ENCODE measurements around the gene LEFTY2.
"Not testable (repeated sequence)": the region's sequence is repeated elsewhere in the genome, so short reads cannot be mapped to it uniquely, and the experiment has no call there.

Gene LEFTY2

DNA sequence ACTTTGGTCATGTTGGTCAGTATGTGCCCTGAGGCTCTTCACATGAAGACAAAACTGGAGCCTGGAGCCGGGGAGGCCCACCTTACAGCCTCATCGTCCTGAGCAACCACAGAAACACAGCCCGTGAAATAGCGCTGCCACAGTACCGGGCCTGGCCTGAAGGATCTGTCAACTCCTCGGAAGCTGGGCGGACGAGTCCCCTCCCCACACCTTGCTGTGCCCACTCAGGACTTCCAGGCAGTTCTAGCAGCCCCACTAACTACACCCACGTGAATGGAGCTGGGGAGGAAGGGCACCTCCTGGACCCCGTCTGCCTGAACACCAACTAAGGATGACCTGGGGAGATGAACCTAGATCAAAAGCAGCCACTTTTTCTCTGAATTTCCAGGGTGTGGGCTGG, 33.4 kb upstream of the LEFTY2 start:
- TF ChIP-seq ZNF274 (IDR thresholded peaks at IDR 0.05; ENCODE audit: low read depth, low read length), result no peak
- no peak for TF ChIP-seq YY1 (IDR thresholded peaks at IDR 0.05; ENCODE audit: insufficient read depth, insufficient read length)
- no peak for TF ChIP-seq SUZ12 (IDR thresholded peaks at IDR 0.05; ENCODE audit: extremely low read depth, insufficient read depth, insufficient read length)

GRCh38 chr1:225973158-225973557, 32.1 kb upstream of the LEFTY2 start:
- H3K9ac ChIP-seq (ENCODE audit: insufficient read length, low read depth), result no peak overlapping the region
- no peak overlapping the region for H3K4me3 ChIP-seq (ENCODE audit: insufficient read length, low read depth)
- H3K36me3 ChIP-seq (ENCODE audit: insufficient read depth, insufficient read length, low read length), result no peaks in the 10 kb centered on the region
- no peak for DNase-seq (ENCODE audit: low read depth, low spot score)
- TF ChIP-seq SUZ12 (IDR thresholded peaks at IDR 0.05; ENCODE audit: extremely low read depth, insufficient read depth, insufficient read length) (no peak), YY1 (IDR thresholded peaks at IDR 0.05; ENCODE audit: insufficient read depth, insufficient read length) (no peak), ZNF274 (IDR thresholded peaks at IDR 0.05; ENCODE audit: low read depth, low read length) (no peak)
- no peaks in the 10 kb centered on the region for H3K4me1 ChIP-seq (ENCODE audit: insufficient read depth, insufficient read length)
- H3K9me3 ChIP-seq (ENCODE audit: insufficient read depth, low read length), result no peaks in the 10 kb centered on the region; the same call in 1 of the 2 replicates
- no peaks in the 10 kb centered on the region for H3K27me3 ChIP-seq (ENCODE audit: insufficient read depth, insufficient read length)

More for the DNA sequence above, 33.4 kb upstream of the LEFTY2 start:
- Histone ChIP-seq H3K4me1 (ENCODE audit: insufficient read depth, insufficient read length) (no peaks in the 10 kb centered on the region), H3K27me3 (ENCODE audit: insufficient read depth, insufficient read length) (no peaks in the 10 kb centered on the region), H3K4me3 (ENCODE audit: insufficient read length, low read depth) (no peak overlapping the region), H3K9ac (ENCODE audit: insufficient read length, low read depth) (no peak overlapping the region), H3K9me3 (ENCODE audit: insufficient read depth, low read length) (no peaks in the 10 kb centered on the region; the same call in 1 of the 2 replicates), H3K36me3 (ENCODE audit: insufficient read depth, insufficient read length, low read length) (peaks cover 1% of the 10 kb centered on the region)
- DNase-seq (ENCODE audit: low read depth, low spot score), result no peak

GRCh38 chr1:225972344-225973152, 31.5 kb upstream of the LEFTY2 start:
- Histone ChIP-seq H3K36me3 (ENCODE audit: insufficient read depth, insufficient read length, low read length) (no peaks in the 10 kb centered on the region), H3K9me3 (ENCODE audit: insufficient read depth, low read length) (no peaks in the 10 kb centered on the region; the same call in 1 of the 2 replicates), H3K4me3 (ENCODE audit: insufficient read length, low read depth) (no peak overlapping the region), H3K9ac (ENCODE audit: insufficient read length, low read depth) (no peak overlapping the region), H3K4me1 (ENCODE audit: insufficient read depth, insufficient read length) (no peaks in the 10 kb centered on the region), H3K27me3 (ENCODE audit: insufficient read depth, insufficient read length) (no peaks in the 10 kb centered on the region)
- TF ChIP-seq YY1 (IDR thresholded peaks at IDR 0.05; ENCODE audit: insufficient read depth, insufficient read length) (no peak), SUZ12 (IDR thresholded peaks at IDR 0.05; ENCODE audit: extremely low read depth, insufficient read depth, insufficient read length) (no peak), ZNF274 (IDR thresholded peaks at IDR 0.05; ENCODE audit: low read depth, low read length) (no peak)
- no peak for DNase-seq (ENCODE audit: low read depth, low spot score)

- not testable (repeated sequence) for H3K36me3 ChIP-seq (ENCODE audit: insufficient read depth, insufficient read length, low read length); H3K9ac ChIP-seq (ENCODE audit: insufficient read length, low read depth); H3K9me3 ChIP-seq (ENCODE audit: insufficient read depth, low read length); H3K4me1 ChIP-seq (ENCODE audit: insufficient read depth, insufficient read length); H3K27me3 ChIP-seq (ENCODE audit: insufficient read depth, insufficient read length); DNase-seq (ENCODE audit: low read depth, low spot score); H3K4me3 ChIP-seq (ENCODE audit: insufficient read length, low read depth)
Observed at GRCh38 chr1:225970592-225971157, 29.7 kb upstream of the LEFTY2 start.

- not testable (repeated sequence) for H3K4me3 ChIP-seq (ENCODE audit: insufficient read length, low read depth); H3K36me3 ChIP-seq (ENCODE audit: insufficient read depth, insufficient read length, low read length); H3K9me3 ChIP-seq (ENCODE audit: insufficient read depth, low read length); H3K27me3 ChIP-seq (ENCODE audit: insufficient read depth, insufficient read length); H3K9ac ChIP-seq (ENCODE audit: insufficient read length, low read depth); DNase-seq (ENCODE audit: low read depth, low spot score); H3K4me1 ChIP-seq (ENCODE audit: insufficient read depth, insufficient read length)
Observed at GRCh38 chr1:225969751-225970150, 28.7 kb upstream of the LEFTY2 start.

GRCh38 chr1:225965231-225965630, 24.2 kb upstream of the LEFTY2 start:
- no peak for DNase-seq (ENCODE audit: low read depth, low spot score)
- H3K9ac ChIP-seq (ENCODE audit: insufficient read length, low read depth), result no peak overlapping the region
- TF ChIP-seq YY1 (IDR thresholded peaks at IDR 0.05; ENCODE audit: insufficient read depth, insufficient read length) (no peak), ZNF274 (IDR thresholded peaks at IDR 0.05; ENCODE audit: low read depth, low read length) (no peak), SUZ12 (IDR thresholded peaks at IDR 0.05; ENCODE audit: extremely low read depth, insufficient read depth, insufficient read length) (no peak)
- no peak overlapping the region for H3K4me3 ChIP-seq (ENCODE audit: insufficient read length, low read depth)
- H3K27me3 ChIP-seq (ENCODE audit: insufficient read depth, insufficient read length), result peaks cover 5% of the 10 kb centered on the region
- no peaks in the 10 kb centered on the region; the same call in 1 of the 2 replicates for H3K9me3 ChIP-seq (ENCODE audit: insufficient read depth, low read length)
- no peaks in the 10 kb centered on the region for H3K36me3 ChIP-seq (ENCODE audit: insufficient read depth, insufficient read length, low read length)
- no peaks in the 10 kb centered on the region for H3K4me1 ChIP-seq (ENCODE audit: insufficient read depth, insufficient read length)

DNA sequence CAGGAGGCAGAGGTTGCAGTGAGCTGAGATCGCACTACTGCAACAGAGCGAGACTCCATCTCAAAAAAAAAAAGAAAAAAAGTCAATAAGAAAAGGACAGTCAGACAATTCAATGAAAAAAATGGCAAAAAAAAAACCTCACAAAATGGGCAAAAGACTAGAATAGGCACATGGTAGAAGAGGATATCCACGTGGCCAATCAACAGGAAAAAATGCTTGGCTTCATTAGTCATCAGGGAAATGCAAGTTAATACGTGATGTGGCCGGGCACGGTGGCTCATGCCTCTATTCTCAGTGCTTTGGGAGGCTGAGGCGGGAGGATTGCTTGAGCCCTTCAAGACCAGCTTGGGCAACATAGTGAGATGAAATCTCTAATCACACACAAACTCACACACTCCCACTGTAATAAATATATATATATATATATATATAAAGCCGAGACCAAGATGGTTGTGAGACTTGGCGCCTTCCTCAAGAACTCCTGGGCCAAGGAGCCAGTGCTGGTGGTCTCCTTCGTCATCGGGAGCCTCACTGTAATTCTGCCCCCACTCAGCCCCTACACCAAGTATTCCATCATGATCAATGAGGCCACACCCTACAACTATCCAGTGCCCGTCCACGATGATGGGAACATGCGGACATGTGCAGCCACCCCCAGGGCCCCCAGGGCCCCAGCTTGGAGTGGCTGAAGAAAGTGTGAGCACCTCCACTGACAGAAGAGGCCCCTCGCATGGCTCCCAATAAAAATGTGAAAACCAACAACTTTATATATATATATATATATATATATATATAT, 22.9 kb upstream of the LEFTY2 start:
- Histone ChIP-seq H3K36me3 (ENCODE audit: insufficient read depth, insufficient read length, low read length) (no peaks in the 10 kb centered on the region), H3K9me3 (ENCODE audit: insufficient read depth, low read length) (no peaks in the 10 kb centered on the region), H3K4me1 (ENCODE audit: insufficient read depth, insufficient read length) (no peaks in the 10 kb centered on the region), H3K4me3 (ENCODE audit: insufficient read length, low read depth) (no peak overlapping the region), H3K27me3 (ENCODE audit: insufficient read depth, insufficient read length) (peaks cover 5% of the 10 kb centered on the region), H3K9ac (ENCODE audit: insufficient read length, low read depth) (no peak overlapping the region)
- no peak for DNase-seq (ENCODE audit: low read depth, low spot score)
- TF ChIP-seq SUZ12 (IDR thresholded peaks at IDR 0.05; ENCODE audit: extremely low read depth, insufficient read depth, insufficient read length) (no peak), YY1 (IDR thresholded peaks at IDR 0.05; ENCODE audit: insufficient read depth, insufficient read length) (no peak), ZNF274 (IDR thresholded peaks at IDR 0.05; ENCODE audit: low read depth, low read length) (no peak)
